SHP77 treated with DMSO at 0.1 percent for 48 hours (cell line): ENCODE data around the gene ADGRA1.
"Not testable (repeated sequence)": the region's sequence is repeated elsewhere in the genome, so short reads cannot be mapped to it uniquely, and the experiment has no call there.

Experiments used
- DNase-seq: peaks from one replicate; lab custom pipeline; 2025; lab: John Stamatoyannopoulos, UW

Gene ADGRA1

DNA sequence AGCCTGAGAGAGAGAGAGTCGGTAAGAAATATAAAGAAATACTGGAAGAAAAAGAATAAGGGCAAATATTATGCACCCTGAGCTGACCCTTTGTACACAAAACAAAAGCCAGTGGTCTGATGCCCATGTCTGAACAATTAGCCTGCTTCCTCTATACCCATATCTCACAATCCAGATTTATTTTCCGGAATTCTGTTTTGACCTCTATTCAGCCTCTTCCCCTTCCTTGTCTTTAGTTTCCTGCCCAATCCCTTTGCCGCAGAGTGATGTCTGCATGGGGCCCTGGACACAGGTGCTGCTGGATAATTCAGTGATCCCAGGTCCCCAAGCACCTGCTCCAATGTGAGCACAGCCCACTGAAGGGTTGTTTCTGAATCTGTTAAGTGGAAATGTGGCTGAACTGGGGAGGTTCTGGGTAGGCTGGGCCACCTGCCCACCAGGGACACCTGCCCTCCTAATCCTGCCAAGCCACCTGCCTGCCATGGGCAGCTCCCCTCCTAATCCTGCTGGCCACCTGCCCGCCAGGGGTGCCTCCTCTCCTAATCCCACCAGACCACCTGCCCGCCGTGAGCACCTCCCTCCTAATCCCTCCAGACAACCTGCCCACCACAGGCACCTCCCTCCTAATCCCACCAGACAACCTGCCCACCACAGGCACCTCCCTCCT is 23.0 kb downstream of the ADGRA1 start:
- DNase-seq = no peak

DNA sequence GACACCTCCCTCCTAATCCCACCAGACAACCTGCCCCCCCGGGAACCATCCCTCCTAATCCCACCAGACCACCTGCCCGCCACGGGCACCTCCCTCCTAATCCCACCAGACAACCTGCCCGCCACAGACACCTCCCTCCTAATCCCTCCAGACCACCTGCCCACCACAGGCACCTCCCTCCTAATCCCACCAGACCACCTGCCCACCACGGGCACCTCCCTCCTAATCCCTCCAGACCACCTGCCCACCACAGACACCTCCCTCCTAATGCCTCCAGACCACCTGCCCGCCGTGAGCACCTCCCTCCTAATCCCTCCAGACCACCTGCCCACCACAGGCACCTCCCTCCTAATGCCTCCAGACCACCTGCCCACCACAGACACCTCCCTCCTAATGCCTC is 23.9 kb downstream of the ADGRA1 start:
- DNase-seq = not testable (repeated sequence)

DNA sequence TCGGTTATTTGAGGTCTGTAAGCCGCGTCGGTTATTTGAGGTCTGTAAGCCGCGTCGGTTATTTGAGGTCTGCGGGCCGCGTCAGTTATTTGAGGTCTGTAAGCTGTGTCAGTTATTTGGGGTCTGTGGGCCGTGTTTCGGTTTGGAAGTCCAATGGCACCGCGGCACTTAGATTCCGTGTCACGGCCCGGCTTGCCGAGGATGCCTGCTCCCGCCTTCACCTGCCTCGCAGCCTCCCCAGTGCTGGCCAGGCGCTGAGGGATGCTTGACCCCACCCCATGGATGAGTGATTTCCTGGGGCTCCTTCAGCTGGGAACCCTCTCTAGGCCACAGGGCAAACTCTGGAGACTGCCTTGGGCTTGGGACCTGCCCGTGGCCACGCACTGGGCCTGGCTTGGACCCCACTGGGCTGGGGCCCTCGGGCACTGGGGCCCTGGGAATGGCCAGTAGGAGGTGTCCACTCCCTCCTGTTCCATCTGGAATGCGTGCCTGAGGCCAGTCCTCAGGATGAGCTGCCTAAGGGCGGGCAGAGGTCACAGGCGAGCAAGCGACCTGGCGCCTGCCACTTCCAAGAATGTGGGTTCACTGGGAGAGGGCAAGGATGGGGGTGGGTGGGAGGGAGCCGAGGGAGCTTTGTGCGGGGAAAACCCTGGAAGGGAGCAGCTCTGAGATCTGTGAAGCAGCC is 25.6 kb downstream of the ADGRA1 start:
- no peak for DNase-seq

DNA sequence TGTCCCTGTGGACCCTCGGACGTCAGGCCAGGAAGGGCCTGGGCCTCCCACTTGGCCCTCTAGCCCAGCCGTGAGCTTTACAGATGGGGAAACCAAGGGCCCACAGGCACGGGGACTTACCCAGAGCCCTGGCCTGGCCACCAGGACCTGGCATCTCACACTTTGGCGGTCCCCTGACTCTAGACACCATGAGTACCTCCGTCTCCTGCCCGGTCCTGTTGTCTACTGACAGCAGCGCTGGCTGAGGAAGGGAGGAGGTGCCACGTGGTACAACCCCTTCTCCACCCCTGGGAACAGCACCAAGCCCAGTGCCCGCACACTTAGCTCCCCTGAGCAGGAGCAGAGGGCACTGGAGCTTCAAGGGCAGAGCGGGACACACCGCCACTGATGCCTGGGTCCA is 26.1 kb downstream of the ADGRA1 start:
- no peak for DNase-seq

- DNase-seq = no peak
Measured at GRCh38 chr10:133114251-133114650, 26.5 kb downstream of the ADGRA1 start.

DNA sequence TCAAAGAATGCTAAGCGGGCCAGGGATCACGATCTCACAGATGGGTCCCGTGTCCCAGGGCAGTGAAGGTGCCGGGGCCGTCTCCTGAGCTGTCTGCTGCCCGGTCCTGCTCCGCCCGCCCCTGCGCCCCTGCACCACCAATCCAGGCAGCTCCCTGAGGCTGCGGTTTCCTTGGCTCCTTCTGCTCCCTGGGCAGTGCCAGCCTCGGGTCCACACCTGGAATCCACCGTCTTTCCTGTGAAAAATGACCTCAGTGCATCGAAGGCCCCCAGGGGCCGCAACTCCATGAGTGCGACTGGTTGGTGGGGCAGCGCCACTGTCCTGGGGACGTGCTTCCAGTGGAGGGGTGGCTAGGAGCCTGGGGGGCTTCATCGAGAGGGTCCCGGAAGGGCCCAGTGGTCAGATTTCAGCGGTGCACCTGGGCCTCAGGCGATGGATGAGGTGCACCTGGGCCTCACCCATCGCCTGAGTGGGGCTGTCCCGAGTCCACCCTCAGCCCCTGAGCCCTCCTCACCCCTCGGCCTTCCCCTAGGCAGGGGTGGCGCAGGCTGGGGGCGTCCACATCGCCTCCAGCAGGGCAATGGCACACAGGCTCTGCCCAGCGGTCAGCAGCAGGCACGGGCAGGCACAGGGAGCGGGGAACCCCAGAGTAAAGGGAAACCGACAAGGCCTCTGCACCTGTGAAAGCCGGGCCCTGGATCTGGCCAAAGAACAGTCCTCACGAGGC is 27.2 kb downstream of the ADGRA1 start:
- no peak for DNase-seq

- no peak for DNase-seq
Measured at GRCh38 chr10:133115453-133115842, 27.7 kb downstream of the ADGRA1 start.

DNA sequence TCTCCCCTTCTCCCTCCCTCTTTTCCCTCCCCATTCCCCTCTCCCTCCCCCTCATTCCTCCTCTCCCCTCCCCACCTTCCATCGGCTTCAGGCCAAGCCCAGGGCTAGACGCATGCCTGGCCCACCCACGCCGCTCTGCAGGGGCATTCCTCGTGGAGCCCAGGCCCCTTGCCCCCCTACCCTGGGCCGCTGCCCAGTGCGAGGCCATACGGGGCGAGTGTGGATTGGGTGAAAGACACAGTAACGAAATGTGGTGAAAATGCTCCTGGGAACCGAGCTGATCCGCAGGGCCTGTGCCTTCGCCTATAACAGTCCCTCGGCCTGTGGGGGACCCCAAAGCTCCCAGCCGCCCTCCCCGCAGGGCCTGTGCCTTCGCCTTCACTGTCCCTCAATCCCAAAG is 28.3 kb downstream of the ADGRA1 start:
- DNase-seq = no peak

DNA sequence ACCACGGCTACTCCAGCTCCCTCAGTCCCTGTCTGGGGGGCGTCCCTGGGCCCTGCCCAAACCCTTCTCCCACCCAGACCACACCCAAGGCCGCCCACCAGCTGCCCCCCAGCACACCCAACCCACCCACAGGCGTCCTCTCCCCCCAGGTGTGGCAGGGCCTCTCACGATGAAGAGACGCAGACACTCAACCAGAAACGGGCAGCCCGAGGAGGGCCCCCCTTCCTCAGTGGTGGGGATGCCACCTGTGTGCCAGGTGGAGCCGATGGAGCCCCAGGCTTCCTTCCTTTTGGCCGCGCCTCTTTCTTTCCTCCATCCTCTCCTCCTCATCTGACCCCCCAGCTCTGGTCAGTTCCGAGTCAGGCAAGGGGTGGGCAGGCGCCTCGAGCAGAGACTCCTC is 28.7 kb downstream of the ADGRA1 start:
- DNase-seq = no peak

DNA sequence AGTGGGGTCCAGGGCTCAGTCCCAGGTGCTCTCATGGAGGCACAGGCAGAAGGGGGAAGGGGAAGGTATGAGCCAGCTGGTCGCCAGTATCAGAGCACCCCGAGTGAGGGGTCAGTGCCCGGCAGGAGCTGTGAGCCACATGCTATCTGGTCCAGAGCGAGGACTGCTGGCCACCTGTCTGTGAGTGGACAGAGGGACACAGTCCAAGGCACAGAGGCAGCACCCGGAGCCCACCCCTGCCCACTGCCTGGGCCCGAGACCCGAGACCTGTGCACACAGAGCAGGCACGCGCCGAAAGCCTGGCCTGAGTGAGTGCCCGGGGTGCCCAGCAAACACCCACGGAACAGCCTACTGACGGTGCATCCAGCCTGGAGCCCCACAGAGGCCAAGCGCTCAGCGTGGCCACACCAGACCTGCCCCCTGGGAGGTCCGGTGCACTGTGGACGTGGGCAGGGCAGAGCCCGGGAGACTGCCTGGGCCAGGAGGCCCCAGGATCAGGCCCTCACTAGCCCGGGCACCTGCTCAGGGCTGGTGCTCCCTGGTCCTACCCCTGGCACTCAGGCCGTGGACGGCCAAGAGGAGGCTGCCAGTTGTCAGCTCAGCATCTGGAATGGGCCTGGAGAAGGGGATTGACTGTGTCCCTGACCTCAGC is 29.4 kb downstream of the ADGRA1 start:
- DNase-seq = no peak

- no peak for DNase-seq
Measured at GRCh38 chr10:133117688-133118071, 30.0 kb downstream of the ADGRA1 start.

- no peak for DNase-seq
Measured at GRCh38 chr10:133121479-133121878, 33.8 kb downstream of the ADGRA1 start.

DNA sequence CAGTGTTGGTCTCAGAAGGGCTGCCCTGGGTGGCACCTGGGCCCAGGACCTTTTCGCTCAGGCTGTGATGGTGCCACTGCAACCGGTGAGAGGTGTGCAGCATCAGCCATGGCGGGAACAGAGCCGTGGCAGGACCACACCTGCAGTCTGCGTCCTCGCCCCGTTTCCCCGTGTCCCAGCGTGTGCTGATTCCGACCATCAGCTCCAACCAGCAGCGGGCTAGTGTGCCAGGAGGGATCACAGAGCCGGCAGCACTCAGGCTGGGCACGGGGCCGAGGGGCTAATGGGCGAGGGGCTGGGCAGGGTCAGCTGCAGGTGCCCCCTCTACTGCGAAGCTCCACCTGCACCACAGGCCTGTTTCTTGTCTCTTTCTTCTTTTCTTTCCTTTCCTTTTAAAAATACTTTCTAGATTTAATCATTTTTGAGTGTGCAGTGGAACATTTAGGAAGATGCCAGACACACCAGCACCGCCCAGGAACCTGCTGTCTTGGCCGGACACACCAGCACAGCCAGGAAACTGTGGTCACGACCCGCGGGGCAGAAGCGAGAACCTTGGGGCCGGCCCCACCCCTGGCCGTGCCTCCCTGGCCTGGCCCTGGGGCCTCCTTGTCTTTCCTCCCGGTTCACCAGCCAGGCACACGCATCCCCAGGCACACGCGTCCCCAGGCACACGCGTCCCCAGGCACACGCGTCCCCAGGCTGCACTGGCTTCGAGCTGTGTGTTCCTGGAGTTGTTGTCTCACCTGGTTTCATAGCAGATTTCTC is 34.6 kb downstream of the ADGRA1 start:
- DNase-seq = no peak

GRCh38 chr10:133123050-133123745 is 35.5 kb downstream of the ADGRA1 start:
- no peak for DNase-seq

GRCh38 chr10:133123746-133124356 is 36.1 kb downstream of the ADGRA1 start:
- no peak for DNase-seq

- DNase-seq = no peak
Measured at GRCh38 chr10:133124357-133125211, 36.9 kb downstream of the ADGRA1 start.

DNA sequence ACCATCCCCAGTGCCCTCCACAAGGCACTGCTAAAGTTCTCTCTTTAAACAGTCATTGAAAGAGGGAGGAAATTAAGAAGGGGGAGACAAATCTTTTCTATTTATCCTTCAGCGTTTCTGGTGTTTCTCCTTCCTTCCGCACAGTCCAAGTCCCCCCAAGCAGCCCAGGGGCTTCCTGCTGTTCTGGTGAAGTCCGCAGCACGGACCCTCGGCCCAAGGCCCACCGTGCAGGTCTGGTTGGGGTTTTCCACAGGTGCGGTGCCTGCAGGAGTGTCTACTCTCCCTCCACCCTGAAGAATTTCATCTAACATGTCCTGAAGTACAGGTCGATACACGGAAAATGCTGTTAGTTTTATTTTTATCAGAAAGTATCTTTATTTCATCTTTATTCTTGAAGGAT is 38.2 kb downstream of the ADGRA1 start:
- DNase-seq = no peak

DNA sequence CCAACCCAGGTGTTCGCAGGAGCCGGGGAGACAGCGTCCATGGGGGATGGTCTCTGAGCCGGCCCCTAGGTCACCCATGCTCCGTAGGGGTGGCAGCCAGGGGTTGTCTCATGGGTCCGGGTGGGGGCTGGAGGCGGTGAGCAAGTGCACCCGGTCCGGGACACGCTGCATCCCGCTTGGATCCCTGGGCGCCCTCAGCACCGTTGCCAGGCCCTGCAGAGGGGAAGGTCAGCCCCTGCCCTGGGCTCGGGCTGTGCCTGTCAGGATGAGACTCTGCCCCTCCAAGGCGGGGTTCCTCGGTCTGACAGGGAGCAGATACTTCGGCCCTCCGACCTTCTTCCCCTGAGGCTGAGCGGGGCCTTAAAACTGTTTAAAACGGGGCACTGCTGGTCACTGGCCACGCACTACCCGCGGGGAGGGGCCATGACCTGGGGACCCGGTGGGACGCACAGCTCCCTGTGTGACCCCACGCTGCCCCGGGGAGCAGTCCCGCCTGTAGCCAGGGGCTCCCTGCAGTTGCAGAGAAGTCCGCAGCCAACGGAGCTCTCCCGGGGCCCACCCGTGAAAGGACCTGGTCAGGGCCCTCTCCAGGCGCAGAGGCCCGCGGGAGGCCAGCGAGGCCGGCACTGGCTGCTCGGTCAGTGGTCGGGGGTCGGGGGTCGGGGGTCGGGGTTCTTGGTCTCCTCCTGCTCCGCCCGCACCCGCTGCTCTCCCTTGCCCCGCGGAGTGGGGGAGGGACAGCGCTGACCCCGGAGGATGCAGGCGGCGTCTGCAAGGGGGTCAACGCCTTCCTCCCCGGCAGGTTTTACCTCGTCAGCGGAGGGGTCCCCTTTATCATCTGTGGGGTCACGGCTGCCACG is 38.9 kb downstream of the ADGRA1 start:
- DNase-seq = no peak
